ENCODE data around the gene ZNF385B. TPM values are rescaled to one million over a fixed set of nuclear protein-coding genes. Genes with fewer than 3 reads are reported as not detected.

Gene ZNF385B
- total and polyA plus RNA-seq, 4 experiments from 2014 or later = not detected

DNA sequence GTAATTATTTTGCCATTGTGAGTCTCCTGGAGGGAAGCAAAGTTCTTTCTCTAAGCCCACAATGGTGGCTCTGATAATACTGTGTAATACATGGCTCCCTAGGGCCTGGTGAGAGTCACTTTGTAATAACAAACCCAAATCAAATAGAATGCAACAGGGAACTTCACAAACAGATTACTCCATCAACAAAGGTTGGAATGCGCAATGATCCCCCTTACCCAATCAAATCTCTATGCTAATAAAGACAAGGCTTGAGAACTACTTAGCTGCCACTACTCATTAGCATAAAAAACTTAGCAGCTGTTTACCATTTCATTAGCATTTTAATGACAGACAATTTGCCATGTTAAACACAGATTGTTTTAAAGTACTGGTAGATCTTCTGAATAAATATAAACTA is 311.2 kb downstream of the ZNF385B start:
- H3K9me3 Mint-ChIP-seq = peaks cover 0 to 4% (median 0%) of the 10 kb centered on the region in 8 donors

DNA sequence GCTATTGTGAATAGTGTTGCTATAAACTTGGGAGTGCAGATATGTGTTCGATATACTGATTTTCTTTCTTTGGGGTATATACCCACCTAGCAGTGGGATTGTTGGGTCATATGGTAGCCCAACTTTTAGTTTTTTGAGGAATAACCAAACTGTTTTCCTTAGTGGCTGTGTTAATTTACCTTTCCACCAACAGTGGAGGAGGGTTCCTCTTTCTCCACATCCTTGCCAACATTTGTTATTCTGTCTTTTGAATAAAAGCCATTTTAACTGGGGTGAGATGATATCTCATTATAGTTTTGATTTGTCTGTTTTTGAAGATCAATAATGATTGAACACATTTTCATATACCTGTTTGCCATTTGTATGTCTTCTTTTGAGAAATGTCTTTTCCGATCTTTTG is 314.8 kb downstream of the ZNF385B start:
- Histone ChIP-seq H3K27me3 (ENCODE audit: insufficient read depth, low read length) (no peaks in the 10 kb centered on the region), H3K4me3 (ENCODE audit: low read length in 2 of 2) (no peak overlapping the region), H3K36me3 (ENCODE audit: insufficient read depth, low read length) (no peaks in the 10 kb centered on the region), H3K4me1 (ENCODE audit: insufficient read depth, low read length) (no peaks in the 10 kb centered on the region), H3K27ac (ENCODE audit: low read depth, low read length) (no peak overlapping the region), H3K9me3 (ENCODE audit: control insufficient read depth in 1 of 2, low read length in 2 of 2) (no peaks in the 10 kb centered on the region)
- intact Hi-C loops (cut with micrococcal nuclease) = no loop called here
- no peak for DNase-seq
- ChIA-PET POLR2A (ENCODE audit: partially characterized antibody) (no interaction called here), CTCF (ENCODE audit: partially characterized antibody) (no interaction called here)
- Mint-ChIP-seq H3K27ac (no peak overlapping the region), H3K36me3 (no peaks in the 10 kb centered on the region), H3K9me3 (peaks cover 0 to 4% (median 0%) of the 10 kb centered on the region in 8 donors), H3K4me1 (no peaks in the 10 kb centered on the region), H3K4me3 (no peak overlapping the region), H3K27me3 (peaks cover 0 to 2% of the 10 kb centered on the region in 2 donors)

More for the DNA sequence above, 311.2 kb downstream of the ZNF385B start:
- H3K4me3 ChIP-seq (ENCODE audit: low read length in 2 of 2) = no peak overlapping the region
- DNase-seq = no peak
- no peaks in the 10 kb centered on the region for H3K27me3 ChIP-seq (ENCODE audit: insufficient read depth, low read length)
- no peaks in the 10 kb centered on the region for H3K4me1 Mint-ChIP-seq
- ChIA-PET POLR2A (ENCODE audit: partially characterized antibody) (no interaction called here), CTCF (ENCODE audit: partially characterized antibody) (no interaction called here)
- H3K9me3 ChIP-seq (ENCODE audit: control insufficient read depth in 1 of 2, low read length in 2 of 2) = no peaks in the 10 kb centered on the region
- no peak overlapping the region for H3K4me3 Mint-ChIP-seq
- intact Hi-C loops (cut with micrococcal nuclease) = no loop called here
- peaks cover 0 to 2% of the 10 kb centered on the region in 2 donors for H3K27me3 Mint-ChIP-seq
- no peaks in the 10 kb centered on the region for H3K36me3 ChIP-seq (ENCODE audit: insufficient read depth, low read length)
- H3K36me3 Mint-ChIP-seq = no peaks in the 10 kb centered on the region
- no peaks in the 10 kb centered on the region for H3K4me1 ChIP-seq (ENCODE audit: insufficient read depth, low read length)
- no peak overlapping the region for H3K27ac ChIP-seq (ENCODE audit: low read depth, low read length)
- no peak overlapping the region for H3K27ac Mint-ChIP-seq

DNA sequence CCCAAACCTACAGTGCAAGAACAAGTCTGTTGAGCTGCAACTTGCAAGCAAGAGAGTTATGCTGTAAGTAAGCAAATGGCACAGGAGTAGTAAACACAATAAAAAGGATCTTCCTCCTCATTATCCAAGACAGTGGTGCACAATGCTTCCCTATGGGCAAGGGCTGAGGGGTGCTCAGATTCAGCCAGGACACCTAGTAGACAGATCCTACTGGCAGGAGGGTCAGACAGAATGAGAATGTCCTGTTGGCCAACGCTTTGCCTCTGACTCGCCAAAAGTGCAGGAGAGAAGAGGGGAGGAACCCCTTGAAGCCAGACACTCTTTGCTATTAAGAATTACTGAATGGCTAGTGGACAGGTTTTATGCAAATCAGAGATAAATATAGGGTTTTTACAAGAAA is 316.4 kb downstream of the ZNF385B start:
- Histone ChIP-seq H3K36me3 (ENCODE audit: insufficient read depth, low read length) (no peaks in the 10 kb centered on the region), H3K9me3 (ENCODE audit: control insufficient read depth in 1 of 2, low read length in 2 of 2) (no peaks in the 10 kb centered on the region), H3K4me1 (ENCODE audit: insufficient read depth, low read length) (no peaks in the 10 kb centered on the region), H3K27me3 (ENCODE audit: insufficient read depth, low read length) (no peaks in the 10 kb centered on the region), H3K4me3 (ENCODE audit: low read length in 2 of 2) (no peak overlapping the region), H3K27ac (ENCODE audit: low read depth, low read length) (no peak overlapping the region)
- intact Hi-C loops (cut with micrococcal nuclease) = no loop called here
- ChIA-PET CTCF (ENCODE audit: partially characterized antibody) (no interaction called here), POLR2A (ENCODE audit: partially characterized antibody) (no interaction called here)
- no peak overlapping the region for H3K4me3 Mint-ChIP-seq
- no peak for DNase-seq
- H3K27me3 Mint-ChIP-seq = peaks cover 0 to 2% of the 10 kb centered on the region in 2 donors
- no peaks in the 10 kb centered on the region for H3K36me3 Mint-ChIP-seq
- no peak overlapping the region for H3K27ac Mint-ChIP-seq
- peaks cover 0 to 4% (median under 1%) of the 10 kb centered on the region in 8 donors for H3K9me3 Mint-ChIP-seq
- H3K4me1 Mint-ChIP-seq = no peaks in the 10 kb centered on the region

DNA sequence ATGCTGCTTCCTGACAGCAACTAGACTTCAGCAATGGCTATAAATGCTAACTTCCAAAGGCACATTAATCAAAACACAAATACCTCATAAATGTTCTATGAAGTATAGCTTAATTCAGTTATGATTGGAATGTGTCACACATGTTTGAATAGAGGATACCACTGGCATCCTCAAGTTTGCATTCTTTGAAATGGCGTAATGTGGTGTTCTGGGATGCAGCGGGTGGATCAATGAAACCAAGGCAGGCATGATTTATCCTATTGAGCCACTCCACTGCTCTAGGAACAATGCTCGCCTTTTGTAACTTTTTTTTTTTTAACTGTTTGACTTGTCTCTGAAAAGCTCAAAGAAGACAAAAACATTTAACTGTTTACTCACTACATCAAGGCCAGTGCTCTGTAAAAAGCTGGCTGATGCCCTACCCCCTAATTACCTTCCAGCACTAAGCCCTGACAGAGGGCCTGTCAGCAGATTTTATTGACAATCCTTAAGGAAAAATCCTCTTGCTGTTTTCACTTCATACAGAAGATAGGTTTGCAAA is 318.0 kb downstream of the ZNF385B start:
- ChIA-PET POLR2A (ENCODE audit: partially characterized antibody) (no interaction called here), CTCF (ENCODE audit: partially characterized antibody) (no interaction called here)
- intact Hi-C loops (cut with micrococcal nuclease) = no loop called here
- no peaks in the 10 kb centered on the region for H3K36me3 ChIP-seq (ENCODE audit: insufficient read depth, low read length)
- no peaks in the 10 kb centered on the region for H3K27me3 ChIP-seq (ENCODE audit: insufficient read depth, low read length)
- H3K27me3 Mint-ChIP-seq = no peaks in the 10 kb centered on the region
- no peak overlapping the region for H3K27ac ChIP-seq (ENCODE audit: low read depth, low read length)
- no peaks in the 10 kb centered on the region for H3K4me1 ChIP-seq (ENCODE audit: insufficient read depth, low read length)
- H3K36me3 Mint-ChIP-seq = no peaks in the 10 kb centered on the region
- no peaks in the 10 kb centered on the region for H3K9me3 ChIP-seq (ENCODE audit: control insufficient read depth in 1 of 2, low read length in 2 of 2)
- H3K4me1 Mint-ChIP-seq = no peaks in the 10 kb centered on the region
- no peak for DNase-seq
- H3K27ac Mint-ChIP-seq = no peak overlapping the region
- peaks cover 0 to 11% (median 4%) of the 10 kb centered on the region in 8 donors for H3K9me3 Mint-ChIP-seq
- H3K4me3 Mint-ChIP-seq = no peak overlapping the region
- no peak overlapping the region for H3K4me3 ChIP-seq (ENCODE audit: low read length in 2 of 2)

DNA sequence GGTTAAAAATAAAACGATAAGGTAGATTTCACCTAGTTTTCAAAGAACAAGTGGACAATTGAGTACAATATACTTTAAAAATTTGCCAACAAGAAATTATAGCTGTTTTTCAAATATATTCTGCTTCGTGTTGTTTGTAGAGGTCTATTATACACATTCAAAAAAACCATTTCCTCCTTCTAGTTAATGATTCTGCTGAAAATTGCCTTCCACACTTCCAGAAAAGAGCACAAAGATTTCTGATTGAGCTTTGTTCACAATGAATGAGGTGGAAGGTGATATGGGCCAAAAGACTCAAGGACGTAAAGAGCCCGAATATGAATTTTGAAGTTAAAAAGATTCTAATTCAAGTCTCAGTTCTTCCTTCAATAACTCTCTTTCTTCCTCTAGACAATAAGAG is 319.8 kb downstream of the ZNF385B start:
- no peak overlapping the region for H3K27ac Mint-ChIP-seq
- H3K9me3 Mint-ChIP-seq = peaks cover 0 to 15% (median 5%) of the 10 kb centered on the region in 8 donors
- Histone ChIP-seq H3K36me3 (ENCODE audit: insufficient read depth, low read length) (no peaks in the 10 kb centered on the region), H3K9me3 (ENCODE audit: control insufficient read depth in 1 of 2, low read length in 2 of 2) (no peaks in the 10 kb centered on the region), H3K27ac (ENCODE audit: low read depth, low read length) (no peak overlapping the region), H3K4me1 (ENCODE audit: insufficient read depth, low read length) (no peaks in the 10 kb centered on the region), H3K4me3 (ENCODE audit: low read length in 2 of 2) (no peak overlapping the region), H3K27me3 (ENCODE audit: insufficient read depth, low read length) (no peaks in the 10 kb centered on the region)
- no peaks in the 10 kb centered on the region for H3K4me1 Mint-ChIP-seq
- ChIA-PET POLR2A (ENCODE audit: partially characterized antibody) (no interaction called here), CTCF (ENCODE audit: partially characterized antibody) (no interaction called here)
- H3K27me3 Mint-ChIP-seq = no peaks in the 10 kb centered on the region
- intact Hi-C loops (cut with micrococcal nuclease) = no loop called here
- H3K36me3 Mint-ChIP-seq = no peaks in the 10 kb centered on the region
- no peak overlapping the region for H3K4me3 Mint-ChIP-seq
- no peak for DNase-seq

DNA sequence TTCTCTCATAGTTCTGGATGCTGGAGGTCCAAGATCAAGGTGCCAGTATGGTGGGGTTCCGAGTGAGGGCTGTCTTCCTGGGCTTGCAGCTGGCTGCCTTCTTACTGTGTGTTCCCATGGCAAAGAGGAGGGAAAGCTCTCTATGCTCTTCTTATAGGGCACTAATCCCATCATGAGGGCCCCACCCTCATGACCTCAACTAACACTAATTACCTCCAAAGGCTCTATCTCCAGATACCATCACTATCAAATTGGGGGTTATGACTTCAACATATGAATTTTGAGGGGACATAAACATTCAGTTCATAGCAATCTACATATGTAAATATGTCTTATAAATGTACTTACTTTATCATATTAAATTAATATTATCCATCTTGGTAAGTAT is 322.3 kb downstream of the ZNF385B start:
- H3K27me3 ChIP-seq (ENCODE audit: insufficient read depth, low read length) = no peaks in the 10 kb centered on the region
- H3K27ac ChIP-seq (ENCODE audit: low read depth, low read length) = no peak overlapping the region
- no peak for DNase-seq
- no peaks in the 10 kb centered on the region for H3K36me3 ChIP-seq (ENCODE audit: insufficient read depth, low read length)
- no peaks in the 10 kb centered on the region for H3K36me3 Mint-ChIP-seq
- H3K9me3 ChIP-seq (ENCODE audit: control insufficient read depth in 1 of 2, low read length in 2 of 2) = no peaks in the 10 kb centered on the region
- H3K9me3 Mint-ChIP-seq = peaks cover 0 to 11% (median 5%) of the 10 kb centered on the region in 8 donors
- no peak overlapping the region for H3K4me3 ChIP-seq (ENCODE audit: low read length in 2 of 2)
- intact Hi-C loops (cut with micrococcal nuclease) = no loop called here
- no peak overlapping the region for H3K4me3 Mint-ChIP-seq
- H3K27me3 Mint-ChIP-seq = no peaks in the 10 kb centered on the region
- no peak overlapping the region for H3K27ac Mint-ChIP-seq
- ChIA-PET POLR2A (ENCODE audit: partially characterized antibody) (no interaction called here), CTCF (ENCODE audit: partially characterized antibody) (no interaction called here)
- H3K4me1 Mint-ChIP-seq = no peaks in the 10 kb centered on the region
- no peaks in the 10 kb centered on the region for H3K4me1 ChIP-seq (ENCODE audit: insufficient read depth, low read length)

DNA sequence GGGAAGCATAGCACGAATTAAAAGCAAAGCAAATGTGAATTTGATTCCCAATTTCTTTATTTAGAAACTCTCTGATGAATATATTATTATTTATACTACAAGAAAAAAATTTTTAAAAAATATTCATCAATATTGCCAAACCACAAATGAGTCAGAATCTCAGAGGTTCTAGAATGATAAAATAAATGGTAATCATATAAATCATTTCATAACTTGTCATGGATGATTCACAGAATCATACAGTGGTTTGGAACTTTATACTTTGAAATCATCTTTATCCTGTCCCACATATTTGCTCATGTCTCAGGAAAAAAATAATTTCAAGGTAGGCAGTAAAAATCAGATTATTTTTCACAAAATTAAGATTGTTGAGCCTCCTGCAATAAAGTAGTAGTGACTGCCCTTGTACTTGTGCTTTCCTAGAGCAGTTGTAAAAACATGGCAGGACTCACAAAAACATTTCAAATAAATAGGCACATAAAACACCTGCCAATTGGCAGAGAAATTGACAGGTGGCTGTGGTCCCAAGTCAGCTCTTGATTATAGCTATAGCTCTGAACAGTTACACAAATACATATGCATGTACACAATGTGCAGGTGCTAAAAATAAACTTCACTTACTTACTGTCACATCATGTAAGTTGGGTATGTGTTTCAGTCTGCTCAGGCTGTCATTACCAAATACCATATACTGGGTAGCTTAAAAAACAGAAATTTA is 322.8 kb downstream of the ZNF385B start:
- Mint-ChIP-seq H3K9me3 (peaks cover 0 to 11% (median 5%) of the 10 kb centered on the region in 8 donors), H3K4me1 (no peaks in the 10 kb centered on the region), H3K36me3 (no peaks in the 10 kb centered on the region), H3K27me3 (no peaks in the 10 kb centered on the region), H3K27ac (no peak overlapping the region), H3K4me3 (no peak overlapping the region)
- no peak for DNase-seq
- POLR2A ChIA-PET (ENCODE audit: partially characterized antibody) = no interaction called here
- CTCF ChIA-PET (ENCODE audit: partially characterized antibody) = no interaction called here
- H3K36me3 ChIP-seq (ENCODE audit: insufficient read depth, low read length) = no peaks in the 10 kb centered on the region
- no peaks in the 10 kb centered on the region for H3K4me1 ChIP-seq (ENCODE audit: insufficient read depth, low read length)
- no peaks in the 10 kb centered on the region for H3K9me3 ChIP-seq (ENCODE audit: control insufficient read depth in 1 of 2, low read length in 2 of 2)
- H3K27ac ChIP-seq (ENCODE audit: low read depth, low read length) = no peak overlapping the region
- intact Hi-C loops (cut with micrococcal nuclease) = no loop called here
- H3K27me3 ChIP-seq (ENCODE audit: insufficient read depth, low read length) = no peaks in the 10 kb centered on the region
- H3K4me3 ChIP-seq (ENCODE audit: low read length in 2 of 2) = no peak overlapping the region

Measured in CD4-positive, alpha-beta memory T cell (primary cell).